HepG2 (cell line): ENCODE results near the gene C1orf198. TPM values are rescaled to one million over a fixed set of nuclear protein-coding genes. Genes with fewer than 3 reads are reported as not detected.
A peak's percentile ranks its signal among the peaks of the same experiment; 100 is the strongest.

Source experiments
- ATAC-seq: fragments of 200-7000 bp; cut with Tn5 transposase; 3 replicates; pipeline ENCODE4 v1.9.1; 2020; ENCODE audit warnings: mild to moderate bottlenecking, moderate library complexity
- BruUV-seq: library from RNA; stranded (reverse); fragments of 400-500 nt; replicated peaks from 2 replicates; lab custom pipeline; 2021; lab: Mats Ljungman, UMichigan
- CTCF ChIA-PET: fragments of 300-600 bp; formaldehyde crosslinking; extraction: SDS; loops from one replicate; lab custom pipeline; 2021; ENCODE audit warnings: low total read pairs, inconsistent platforms, low intra/inter-chr PET ratio; lab: Yijun Ruan, JAX
- POLR2A ChIA-PET: fragments of 350-600 bp; sonication (Branson Sonifier 250); formaldehyde crosslinking; loops from one replicate; lab custom pipeline; 2020; ENCODE audit warnings: antibody characterized with exemption, inconsistent platforms; lab: Yijun Ruan, JAX
- DNase-seq: peaks from one replicate; pipeline ENCODE4 v3.0.0-alpha.2; 2015; ENCODE audit warnings: low spot score
- FAIRE-seq: peaks from 3 replicates; lab custom pipeline; 2011; peaks lifted over from hg19 to GRCh38; lab: Jason Lieb, UNC
- H2AFZ ChIP-seq: one replicate; pipeline ENCODE4 v1.6.1; 2011; ENCODE audit warnings: low read length, inconsistent platforms
- H3K27ac ChIP-seq: fragments of 300-600 bp; 3 replicates; pipeline ENCODE4 v1.8.0; 2011; ENCODE audit warnings: mixed run types, mild to moderate bottlenecking, mixed read lengths, low read length, inconsistent platforms; ENCODE audit not compliant: insufficient read depth; ENCODE audit errors: extremely low read length
- H3K27me3 ChIP-seq, 2 experiments: fragments of 200-600 bp in 1 of 2; 2 replicates in 1 of 2; 3 replicates in 1 of 2; pipeline versions ENCODE4 v1.6.0 to v1.8.0; 2011; ENCODE audit warnings: low read length in 2 of 2, mild to moderate bottlenecking in 2 of 2, moderate library complexity in 2 of 2, inconsistent platforms in 1 of 2; ENCODE audit not compliant: insufficient read depth in 2 of 2, control insufficient read depth in 1 of 2
- H3K36me3 ChIP-seq, 2 experiments: fragments of 200-600 bp in 1 of 2; replicated peaks in 1 of 2; 2 replicates in 1 of 2; 3 replicates in 1 of 2; pipeline versions ENCODE4 v1.5.1 to v1.8.0; 2011; ENCODE audit warnings: low read length in 2 of 2, inconsistent platforms in 1 of 2; ENCODE audit not compliant: insufficient read depth in 2 of 2, control insufficient read depth in 1 of 2
- H3K4me1 ChIP-seq: 2 replicates; pipeline ENCODE4 v1.5.1; 2012; ENCODE audit warnings: low read length, inconsistent platforms; ENCODE audit not compliant: insufficient read depth
- H3K4me2 ChIP-seq: 2 replicates; pipeline ENCODE4 v1.6.0; 2011; ENCODE audit warnings: low read depth, low read length, inconsistent platforms
- H3K4me3 ChIP-seq, 3 experiments: fragments of 200-600 bp in 1 of 3; sonication (generic), shearing (Covaris generic) in 1 of 3; replicated peaks in 1 of 3; 2 replicates each; pipeline ENCODE4 v1.5.1; 2011 to 2016; ENCODE audit warnings: low read length in 3 of 3, inconsistent platforms in 2 of 3, low read depth in 2 of 3, mild to moderate bottlenecking in 2 of 3, control low read depth in 1 of 3, mixed read lengths in 1 of 3; ENCODE audit not compliant: insufficient read depth in 1 of 3
- H3K79me2 ChIP-seq: one replicate; pipeline ENCODE4 v1.6.1; 2011; ENCODE audit warnings: low read length, inconsistent platforms; ENCODE audit not compliant: insufficient read depth
- H3K9ac ChIP-seq: 2 replicates; pipeline ENCODE4 v1.6.0; 2011; ENCODE audit warnings: mild to moderate bottlenecking, low read depth, low read length, inconsistent platforms; ENCODE audit not compliant: insufficient read depth
- H3K9me3 ChIP-seq: 2 replicates; pipeline ENCODE4 v1.5.1; 2012; ENCODE audit warnings: mild to moderate bottlenecking, low read length
- H4K20me1 ChIP-seq: 2 replicates; pipeline ENCODE4 v1.6.0; 2011; ENCODE audit warnings: inconsistent platforms, mild to moderate bottlenecking, low read length, moderate library complexity; ENCODE audit not compliant: insufficient read depth
- CEBPB ChIP-seq: IDR thresholded peaks from 2 replicates; pipeline ENCODE4 v1.6.1; 2011; ENCODE audit warnings: low read depth, low read length, improper control_type of control experiment, borderline replicate concordance
- EED ChIP-seq: sonication (generic); formaldehyde crosslinking; IDR thresholded peaks from 2 replicates; pipeline ENCODE4 v1.5.0; 2020; ENCODE audit warnings: mild to moderate bottlenecking, missing genetic modification reagents
- EHMT2 ChIP-seq: fragments of 200-600 bp; sonication (generic); IDR thresholded peaks from 2 replicates; pipeline ENCODE4 v1.7.0; 2017; ENCODE audit warnings: antibody characterized with exemption, low read depth, low read length, borderline replicate concordance
- JARID2 ChIP-seq: sonication (generic); formaldehyde crosslinking; IDR thresholded peaks from 2 replicates; pipeline ENCODE4 v1.8.1; 2023; ENCODE audit warnings: missing genetic modification reagents, inconsistent platforms; ENCODE audit not compliant: insufficient replicate concordance
- NFYB ChIP-seq: sonication (generic); formaldehyde crosslinking; IDR thresholded peaks from 2 replicates; pipeline ENCODE4 v1.4.0; 2020; ENCODE audit warnings: missing genetic modification reagents
- PAF1 ChIP-seq: IDR thresholded peaks from 2 replicates; pipeline ENCODE4 v1.6.1; 2016; ENCODE audit warnings: missing genetic modification reagents, missing compliant biosample characterization
- SOX13 ChIP-seq, 3 experiments: fragments of 450-650 bp in 1 of 3; sonication (generic) in 1 of 3; formaldehyde crosslinking in 1 of 3; IDR thresholded peaks in 2 of 3; conservative IDR thresholded peaks in 1 of 3; 2 replicates each; pipeline versions ENCODE4 v1.5.0 to v1.6.1; 2016 to 2020; ENCODE audit warnings: antibody characterized with exemption in 1 of 3, mild to moderate bottlenecking in 1 of 3, missing compliant biosample characterization in 1 of 3, missing genetic modification reagents in 1 of 3, moderate library complexity in 1 of 3
- TAF1 ChIP-seq: sonication (generic); formaldehyde crosslinking; IDR thresholded peaks from 2 replicates; pipeline ENCODE4 v1.4.0; 2020; ENCODE audit warnings: missing genetic modification reagents
- ZNF343 ChIP-seq: sonication (generic); formaldehyde crosslinking; IDR thresholded peaks from 2 replicates; pipeline ENCODE4 v1.4.0; 2020; ENCODE audit warnings: mild to moderate bottlenecking, missing genetic modification reagents
- ZUFSP ChIP-seq: sonication (generic); formaldehyde crosslinking; IDR thresholded peaks from 2 replicates; pipeline ENCODE4 v1.9.0; 2021; ENCODE audit warnings: missing genetic modification reagents, mild to moderate bottlenecking, borderline replicate concordance
- WGBS: methylation state at CpG from one replicate; pipeline ENCODE4 v1.1.6; 2017; ENCODE audit warnings: low lambda C conversion rate; 5-methylcytosine and 5-hydroxymethylcytosine counted together
- in situ Hi-C: cut with HindIII; loops from 2 replicates; pipeline ENCODE4 v1.10.0; 2017; ENCODE audit warnings: low pct_unique_long_range_greater_than_20kb; ENCODE audit not compliant: extremely low pct_ligation_motif_present
- intact Hi-C: fragments of 100-400 bp; cut with micrococcal nuclease; formaldehyde crosslinking; loops from one replicate; pipeline ENCODE4 v1.10.0; 2022; ENCODE audit not compliant: unreplicated experiment
- polyA plus RNA-seq, 8 experiments: library from polyadenylated mRNA; depleted of rRNA in 3 of 8; stranded (reverse) in 7 of 8; unstranded in 1 of 8; fragments of >200 nt; fragmentation: Illumina TruSeq in 4 of 8; extraction: Trizol in 4 of 8; gene quantifications; 2 replicates each; pipeline versions ENCODE4 v1.2.1 to v1.2.3, GENCODE V29; 2011 to 2016; ENCODE audit warnings: low read depth in 4 of 8, missing spikeins in 1 of 8, mixed read lengths in 1 of 8; ENCODE audit not compliant: insufficient read depth in 1 of 8
- total RNA-seq, 5 experiments: library from RNA; depleted of rRNA; stranded (reverse); fragments of >200 nt; fragmentation: Illumina TruSeq; extraction: Trizol; gene quantifications; 2 replicates each; pipeline ENCODE4 v1.2.3, GENCODE V29; 2016; ENCODE audit warnings: low read depth in 1 of 5
- TF ChIP-seq, protein P1 (sequence below): IDR thresholded peaks from 2 replicates; pipeline ENCODE4 v1.6.1; 2016
- TF ChIP-seq, protein P2 (sequence below): IDR thresholded peaks from 2 replicates; pipeline ENCODE4 v1.6.1; 2018; ENCODE audit warnings: missing genetic modification reagents, mild to moderate bottlenecking, missing compliant biosample characterization

Gene C1orf198
- total and polyA plus RNA-seq, 2 of the 13 experiments (the other 11 are each of a cell fraction or from before 2014, with no cell fraction given) = 12.7 to 13.4 TPM

DNA sequence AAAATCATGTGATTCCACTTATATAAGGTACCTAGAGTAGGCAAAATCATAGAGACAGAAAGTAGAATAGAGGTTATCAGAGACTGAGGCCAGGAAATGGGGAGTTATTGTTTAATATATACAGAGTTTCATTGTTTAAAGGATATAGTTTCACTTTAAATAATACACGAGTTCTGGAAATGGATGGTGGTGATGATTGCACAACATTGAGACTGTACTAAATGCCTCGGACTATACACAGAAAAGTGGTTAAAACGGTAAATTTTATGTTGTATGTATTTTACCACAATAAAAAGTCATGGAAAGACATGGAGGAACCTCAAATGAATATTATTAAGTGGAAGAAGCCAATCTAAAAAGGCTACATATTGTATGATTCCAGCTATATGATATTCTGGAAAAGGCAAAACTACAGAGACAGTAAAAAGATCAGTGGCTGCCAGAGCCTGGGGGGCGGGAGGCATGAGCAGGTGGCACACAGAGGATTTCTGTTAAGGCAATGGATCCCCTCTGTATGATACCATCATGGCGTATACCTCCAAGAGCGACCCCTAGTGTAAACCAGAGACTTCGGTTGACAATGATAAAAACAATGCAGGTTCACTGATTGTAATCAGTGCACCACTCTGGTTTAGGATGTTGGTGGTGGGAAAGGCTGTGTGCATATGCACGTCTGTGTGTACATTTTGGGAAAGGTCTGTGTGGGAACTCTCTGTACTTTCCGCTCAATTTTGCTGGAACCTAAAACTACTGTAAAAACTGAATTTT is 7.5 kb downstream of the C1orf198 start:
- Histone ChIP-seq H3K36me3 (peaks cover under 1 to 2% of the 10 kb centered on the region in 2 experiments; a peak in 4 of 5 replicates), H3K4me3 (no peak overlapping the region), H3K27me3 (no peaks in the 10 kb centered on the region), H3K9me3 (no peaks in the 10 kb centered on the region), H3K9ac (no peak overlapping the region), H3K4me1 (peaks cover 47% of the 10 kb centered on the region), H4K20me1 (0 out of 2 replicates have a peak, but pooled peaks cover 4% of the 10 kb centered on the region), H3K27ac (no peak overlapping the region), H2AFZ (no peak overlapping the region), H3K79me2 (peaks cover 34% of the 10 kb centered on the region), H3K4me2 (no peak overlapping the region)
- BruUV-seq = no TSS peak
- 98% methylated on average over 9 of the region's 9 CpGs for WGBS
- peak; percentile 25; the same call in 1 of the 2 replicates for TF ChIP-seq CEBPB
- no peak for TF ChIP-seq EED (CRISPR knock-in tag)
- TF ChIP-seq TAF1 = no peak
- FAIRE-seq = no peak
- ChIA-PET CTCF (no interaction called here), POLR2A (no interaction called here)
- DNase-seq = no peak
- in situ Hi-C loops (no loop called here), intact Hi-C loops (no loop called here)
- no peak for ATAC-seq

GRCh38 chr1:230858918-230859729 is 9.2 kb downstream of the C1orf198 start:
- Histone ChIP-seq H3K36me3 (peaks cover 3 to 17% of the 10 kb centered on the region in 2 experiments; a peak in 3 of 5 replicates), H3K9ac (no peak overlapping the region), H3K4me1 (peaks cover 32% of the 10 kb centered on the region), H2AFZ (no peak overlapping the region), H3K27ac (no peak overlapping the region), H4K20me1 (0 out of 2 replicates have a peak, but pooled peaks cover 4% of the 10 kb centered on the region), H3K27me3 (no peaks in the 10 kb centered on the region), H3K4me3 (no peak overlapping the region), H3K9me3 (no peaks in the 10 kb centered on the region), H3K79me2 (peaks cover 31% of the 10 kb centered on the region), H3K4me2 (no peak overlapping the region)
- DNase-seq (no peak), FAIRE-seq (no peak), ATAC-seq (no peak)
- WGBS = 97% methylated on average over 12 of the region's 12 CpGs
- in situ Hi-C loops = no loop called here
- ChIA-PET POLR2A (interaction anchor here (2.4 kb wide), 1 partner anchor 10 kb away, joined by 6 read pairs; the partner anchor contains the start of gene C1orf198), CTCF (no interaction called here)
- intact Hi-C loops = no loop called here
- no TSS peak for BruUV-seq
- TF ChIP-seq ZNF343 (no peak), NFYB (no peak), ZUFSP (CRISPR knock-in tag) (no peak), JARID2 (no peak), EHMT2 (no peak), SOX13 (IDR thresholded peaks at IDR 0.05) (no peak), SOX13 (CRISPR knock-in tag; conservative IDR thresholded peaks at IDR 0.05 in 1 of 2, IDR thresholded peaks at IDR 0.05 in 1 of 2) (no peak), PAF1 (CRISPR knock-in tag) (no peak)
- TF ChIP-seq, protein P1, sequence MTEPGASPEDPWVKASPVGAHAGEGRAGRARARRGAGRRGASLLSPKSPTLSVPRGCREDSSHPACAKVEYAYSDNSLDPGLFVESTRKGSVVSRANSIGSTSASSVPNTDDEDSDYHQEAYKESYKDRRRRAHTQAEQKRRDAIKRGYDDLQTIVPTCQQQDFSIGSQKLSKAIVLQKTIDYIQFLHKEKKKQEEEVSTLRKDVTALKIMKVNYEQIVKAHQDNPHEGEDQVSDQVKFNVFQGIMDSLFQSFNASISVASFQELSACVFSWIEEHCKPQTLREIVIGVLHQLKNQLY (CRISPR knock-in tag) = no peak
- TF ChIP-seq, protein P2, sequence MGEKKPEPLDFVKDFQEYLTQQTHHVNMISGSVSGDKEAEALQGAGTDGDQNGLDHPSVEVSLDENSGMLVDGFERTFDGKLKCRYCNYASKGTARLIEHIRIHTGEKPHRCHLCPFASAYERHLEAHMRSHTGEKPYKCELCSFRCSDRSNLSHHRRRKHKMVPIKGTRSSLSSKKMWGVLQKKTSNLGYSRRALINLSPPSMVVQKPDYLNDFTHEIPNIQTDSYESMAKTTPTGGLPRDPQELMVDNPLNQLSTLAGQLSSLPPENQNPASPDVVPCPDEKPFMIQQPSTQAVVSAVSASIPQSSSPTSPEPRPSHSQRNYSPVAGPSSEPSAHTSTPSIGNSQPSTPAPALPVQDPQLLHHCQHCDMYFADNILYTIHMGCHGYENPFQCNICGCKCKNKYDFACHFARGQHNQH = no peak
